MM.1S (cell line): ENCODE results near the gene SOHLH2.

Experiments used
- CTCF ChIP-seq: fragments of 300-600 bp; sonication (generic); IDR thresholded peaks from 2 replicates; pipeline ENCODE4 v1.5.1; 2016; ENCODE audit warnings: antibody characterized with exemption, low read length, mixed read lengths
- EZH2 ChIP-seq: fragments of 300-600 bp; sonication (generic); optimal IDR thresholded peaks from 2 replicates; pipeline ENCODE3; 2017; ENCODE audit warnings: low read depth, mild to moderate bottlenecking, antibody characterized with exemption, low read length, mixed read lengths

GRCh38 chr13:36133950-36134626, 80.3 kb downstream of the SOHLH2 start:
- TF ChIP-seq CTCF: no peak
- TF ChIP-seq EZH2: no peak
